PC-9 (cell line): ENCODE measurements around the gene CPTP. TPM values are rescaled to one million over a fixed set of nuclear protein-coding genes. Genes with fewer than 3 reads are reported as not detected.
A peak's percentile ranks its signal among the peaks of the same experiment; 100 is the strongest.

Source experiments
- Bru-seq: library from RNA; stranded (reverse); fragments of 400-500 nt; gene quantifications from one replicate; lab custom pipeline; 2021; lab: Mats Ljungman, UMichigan
- BruChase-seq, 2 experiments: library from RNA; stranded (reverse); fragments of 400-500 nt; gene quantifications; one replicate each; lab custom pipeline; 2021; lab: Mats Ljungman, UMichigan
- BruUV-seq: library from RNA; stranded (reverse); fragments of 400-500 nt; replicated peaks from 2 replicates; lab custom pipeline; 2021; lab: Mats Ljungman, UMichigan
- CTCF ChIA-PET: fragments of 300-600 bp; sonication (Branson Sonifier 250); formaldehyde crosslinking; loops from one replicate; lab custom pipeline; 2022; ENCODE audit warnings: antibody characterized with exemption; lab: Charles Lee
- POLR2A ChIA-PET: fragments of 300-600 bp; sonication (Branson Sonifier 250); formaldehyde crosslinking; loops from one replicate; lab custom pipeline; 2022; ENCODE audit warnings: antibody characterized with exemption; ENCODE audit not compliant: unreplicated experiment; lab: Charles Lee
- DNase-seq, 2 experiments: peaks; one replicate each; pipeline versions ENCODE4 v3.0.0 to v3.0.0-alpha.2; 2015 to 2022; ENCODE audit warnings: mixed read lengths in 1 of 2
- H2AFZ ChIP-seq: fragments of 200-600 bp; sonication (generic); 2 replicates; pipeline ENCODE4 v1.8.1; 2017; ENCODE audit warnings: antibody characterized with exemption
- H3F3A ChIP-seq: fragments of 200-600 bp; sonication (generic); 2 replicates; pipeline ENCODE4 v1.8.1; 2017; ENCODE audit warnings: antibody characterized with exemption, mild to moderate bottlenecking, low read depth; ENCODE audit not compliant: insufficient read depth
- H3K27ac ChIP-seq: fragments of 200-600 bp; sonication (generic); 2 replicates; pipeline ENCODE4 v1.6.1; 2016; ENCODE audit warnings: mixed run types
- H3K27me3 ChIP-seq: fragments of 200-600 bp; sonication (generic); 2 replicates; pipeline ENCODE4 v1.6.1; 2016; ENCODE audit warnings: low read depth, mixed run types; ENCODE audit not compliant: insufficient read depth
- H3K36me3 ChIP-seq: fragments of 200-600 bp; sonication (generic); 2 replicates; pipeline ENCODE4 v1.6.1; 2016; ENCODE audit warnings: low read depth, mixed run types
- H3K4me1 ChIP-seq: fragments of 200-600 bp; sonication (generic); replicated peaks from 2 replicates; pipeline ENCODE4 v1.6.1; 2016; ENCODE audit warnings: mixed run types; ENCODE audit not compliant: insufficient read depth
- H3K4me2 ChIP-seq: fragments of 200-600 bp; sonication (generic); 2 replicates; pipeline ENCODE4 v1.6.1; 2017; ENCODE audit warnings: mixed run types
- H3K4me3 ChIP-seq: fragments of 200-600 bp; sonication (generic); 2 replicates; pipeline ENCODE4 v1.6.1; 2016; ENCODE audit warnings: mixed run types
- H3K79me2 ChIP-seq: fragments of 200-600 bp; sonication (generic); 2 replicates; pipeline ENCODE4 v1.6.1; 2017; ENCODE audit warnings: low read depth, mixed run types
- H3K9me2 ChIP-seq: fragments of 200-600 bp; sonication (generic); 2 replicates; pipeline ENCODE4 v1.8.1; 2017; ENCODE audit warnings: mild to moderate bottlenecking; ENCODE audit not compliant: insufficient read depth
- H3K9me3 ChIP-seq: fragments of 200-600 bp; sonication (generic); 2 replicates; pipeline ENCODE4 v1.8.1; 2016; ENCODE audit warnings: low read depth; ENCODE audit not compliant: insufficient read depth
- H4K20me1 ChIP-seq: fragments of 200-600 bp; sonication (generic); 2 replicates; pipeline ENCODE4 v1.8.1; 2017; ENCODE audit not compliant: insufficient read depth
- EZH2 ChIP-seq: fragments of 200-600 bp; sonication (generic); IDR thresholded peaks from 2 replicates; pipeline ENCODE4 v1.8.0; 2017; ENCODE audit warnings: antibody characterized with exemption, low read depth
- intact Hi-C: fragments of 100-400 bp; cut with micrococcal nuclease; formaldehyde crosslinking; loops from one replicate; pipeline ENCODE4 v1.10.0; 2022; ENCODE audit not compliant: unreplicated experiment
- long read RNA-seq: library from polyadenylated mRNA; stranded (forward); transcript quantifications from one replicate; pipeline ENCODE4 v2.0.0, GENCODE V29; 2022
- total RNA-seq: library from RNA; stranded (reverse); gene quantifications from 2 replicates; pipeline ENCODE4 v1.2.3, GENCODE V29; 2021
- TF ChIP-seq, protein P1 (sequence below): fragments of 200-600 bp; sonication (generic); conservative IDR thresholded peaks from 2 replicates; pipeline ENCODE4 v1.6.1; 2017; ENCODE audit warnings: mixed run types, antibody characterized with exemption, mild to moderate bottlenecking, moderate library complexity

The CPTP gene
- total RNA-seq (33.7 and 37.0 TPM in 2 replicates), Bru-seq, nascent RNA (percentile 53 among the genes with signal in this experiment), BruChase-seq, experiment 1, labeled RNA remaining after a 2-hour chase (percentile 59 among the genes with signal in this experiment), BruChase-seq, experiment 2, labeled RNA remaining after a 6-hour chase (percentile 85 among the genes with signal in this experiment)
- long read RNA-seq, transcript CPTP-201 (3 exons, 2,190 nt): major isoform, 72 of 79 reads
- long read RNA-seq, partial matches to known transcripts: 0 of 79 reads
- long read RNA-seq, other reads (novel, unspliced or antisense): 3 of 79 reads

DNA sequence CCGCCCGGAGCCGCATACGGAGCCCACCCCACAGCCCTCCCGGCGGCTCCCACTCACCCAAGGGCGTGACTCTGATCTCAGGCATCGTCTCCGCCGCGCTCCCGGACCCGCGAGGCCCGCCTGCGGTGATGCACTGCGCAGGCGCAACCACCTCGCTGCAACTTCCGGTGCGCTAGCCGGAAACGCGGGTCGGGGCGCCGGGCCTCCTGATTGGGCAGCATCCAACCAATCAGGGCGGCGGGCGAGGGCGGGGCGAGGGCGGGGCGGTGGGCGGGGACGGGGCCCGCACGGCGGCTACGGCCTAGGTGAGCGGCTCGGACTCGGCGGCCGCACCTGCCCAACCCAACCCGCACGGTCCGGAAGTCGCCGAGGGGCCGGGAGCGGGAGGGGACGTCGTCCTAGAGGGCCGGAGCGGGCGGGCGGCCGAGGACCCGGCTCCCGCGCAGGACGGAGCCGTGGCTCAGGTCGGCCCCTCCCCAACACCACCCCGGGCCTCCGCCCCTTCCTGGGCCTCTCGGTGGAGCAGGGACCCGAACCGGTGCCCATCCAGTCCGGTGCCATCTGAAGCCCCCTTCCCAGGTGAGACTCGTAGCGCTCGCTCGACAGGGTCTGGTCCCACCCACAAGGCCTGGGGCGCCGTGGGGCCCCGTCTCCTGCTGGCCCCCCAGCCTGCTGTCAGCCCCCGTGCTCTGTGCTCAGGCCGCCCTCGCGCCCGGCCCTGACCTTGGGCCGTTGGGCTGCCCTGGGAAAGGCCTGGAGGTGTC is at the start of gene CPTP, which contains the start of gene INTS11:
Gene CPTP, plus strand, starts transcription at position 279 of the 764 bp plus-strand sequence. CDS start 2,109 bp downstream, outside the sequence.
Gene INTS11, minus strand, starts transcription at position 137 of the 764 bp plus-strand sequence. Its CDS starts 52 bp downstream, at position 85.
- DNase-seq: peak; percentile 78 to 92

DNA sequence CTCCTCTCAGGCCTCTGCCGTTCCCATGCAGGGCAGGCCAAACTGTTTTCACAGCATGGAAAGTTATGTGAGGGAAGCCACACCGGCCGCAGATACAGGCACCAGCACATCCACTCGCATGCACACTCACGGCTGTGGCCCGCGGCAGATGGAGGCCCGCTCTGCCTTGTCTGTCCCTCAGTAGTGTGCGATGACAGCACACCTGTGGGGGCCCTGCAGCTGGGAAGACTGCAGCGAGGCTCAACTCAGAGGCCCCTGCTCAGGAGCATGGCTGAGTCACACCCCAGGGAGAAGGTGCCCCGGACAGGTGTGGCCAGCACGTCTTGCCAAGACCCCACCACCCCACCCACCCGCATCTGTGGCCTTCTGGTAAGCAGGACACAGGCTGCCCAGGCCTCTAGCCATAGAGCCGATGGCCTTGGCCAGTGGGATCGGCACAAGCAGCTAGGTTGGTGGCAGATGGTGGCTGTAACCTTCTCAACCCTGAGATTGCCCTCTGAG is 49.6 kb upstream of the CPTP start:
- H3K36me3 ChIP-seq: peaks cover 4% of the 10 kb centered on the region; the same call in 1 of the 2 replicates
- H3K4me2 ChIP-seq: peak overlapping the region; percentile 87; the same call in 1 of the 2 replicates
- TF ChIP-seq, protein P1, sequence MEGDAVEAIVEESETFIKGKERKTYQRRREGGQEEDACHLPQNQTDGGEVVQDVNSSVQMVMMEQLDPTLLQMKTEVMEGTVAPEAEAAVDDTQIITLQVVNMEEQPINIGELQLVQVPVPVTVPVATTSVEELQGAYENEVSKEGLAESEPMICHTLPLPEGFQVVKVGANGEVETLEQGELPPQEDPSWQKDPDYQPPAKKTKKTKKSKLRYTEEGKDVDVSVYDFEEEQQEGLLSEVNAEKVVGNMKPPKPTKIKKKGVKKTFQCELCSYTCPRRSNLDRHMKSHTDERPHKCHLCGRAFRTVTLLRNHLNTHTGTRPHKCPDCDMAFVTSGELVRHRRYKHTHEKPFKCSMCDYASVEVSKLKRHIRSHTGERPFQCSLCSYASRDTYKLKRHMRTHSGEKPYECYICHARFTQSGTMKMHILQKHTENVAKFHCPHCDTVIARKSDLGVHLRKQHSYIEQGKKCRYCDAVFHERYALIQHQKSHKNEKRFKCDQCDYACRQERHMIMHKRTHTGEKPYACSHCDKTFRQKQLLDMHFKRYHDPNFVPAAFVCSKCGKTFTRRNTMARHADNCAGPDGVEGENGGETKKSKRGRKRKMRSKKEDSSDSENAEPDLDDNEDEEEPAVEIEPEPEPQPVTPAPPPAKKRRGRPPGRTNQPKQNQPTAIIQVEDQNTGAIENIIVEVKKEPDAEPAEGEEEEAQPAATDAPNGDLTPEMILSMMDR: no peak
- no peak for TF ChIP-seq EZH2
- H3K79me2 ChIP-seq: peaks cover 34% of the 10 kb centered on the region
- H4K20me1 ChIP-seq: peaks cover 28% of the 10 kb centered on the region
- H3K4me1 ChIP-seq: peaks cover 17% of the 10 kb centered on the region
- no TSS peak for BruUV-seq
- no peaks in the 10 kb centered on the region for H3K27me3 ChIP-seq
- no peak overlapping the region for H3K4me3 ChIP-seq
- CTCF ChIA-PET: no interaction called here
- H3K9me3 ChIP-seq: no peaks in the 10 kb centered on the region
- POLR2A ChIA-PET: no interaction called here
- no peaks in the 10 kb centered on the region for H3K9me2 ChIP-seq
- H3F3A ChIP-seq: peaks cover 10% of the 10 kb centered on the region
- DNase-seq: no peak
- no peak overlapping the region for H3K27ac ChIP-seq
- intact Hi-C loops: loop anchor here (5.0 kb wide), 1 partner anchor 72 kb away; the partner anchor contains the start of gene DVL1
- no peak overlapping the region for H2AFZ ChIP-seq

More for the DNA sequence above, at the start of gene CPTP, which contains the start of gene INTS11:
- peaks cover 67% of the 10 kb centered on the region for H3K79me2 ChIP-seq
- peaks cover 35% of the 10 kb centered on the region for H4K20me1 ChIP-seq
- intact Hi-C loops: no loop called here
- no peaks in the 10 kb centered on the region for H3K9me3 ChIP-seq
- ChIA-PET POLR2A (interaction anchor here (0.6 kb wide), 1 partner anchor 13 kb away, joined by 3 read pairs; no protein-coding TSS in a partner anchor), CTCF (interaction anchor here (0.6 kb wide), 1 partner anchor 294 kb away, joined by 3 read pairs; no protein-coding TSS in a partner anchor)
- H3K27me3 ChIP-seq: no peaks in the 10 kb centered on the region
- no peaks in the 10 kb centered on the region for H3K36me3 ChIP-seq
- H3K27ac ChIP-seq: peak within 1 kb of the TSS; percentile 73
- TF ChIP-seq, protein P1: no peak
- no peak for TF ChIP-seq EZH2
- no peaks in the 10 kb centered on the region for H3K9me2 ChIP-seq
- H3F3A ChIP-seq: peaks cover 32% of the 10 kb centered on the region; the same call in 1 of the 2 replicates
- H3K4me1 ChIP-seq: peaks cover 15% of the 10 kb centered on the region
- peak within 1 kb of the TSS; percentile 80; the same call in 1 of the 2 replicates for H2AFZ ChIP-seq
- peak within 1 kb of the TSS; percentile 96 for H3K4me2 ChIP-seq
- BruUV-seq: TSS peak; percentile 63
- H3K4me3 ChIP-seq: peak within 1 kb of the TSS; percentile 87

DNA sequence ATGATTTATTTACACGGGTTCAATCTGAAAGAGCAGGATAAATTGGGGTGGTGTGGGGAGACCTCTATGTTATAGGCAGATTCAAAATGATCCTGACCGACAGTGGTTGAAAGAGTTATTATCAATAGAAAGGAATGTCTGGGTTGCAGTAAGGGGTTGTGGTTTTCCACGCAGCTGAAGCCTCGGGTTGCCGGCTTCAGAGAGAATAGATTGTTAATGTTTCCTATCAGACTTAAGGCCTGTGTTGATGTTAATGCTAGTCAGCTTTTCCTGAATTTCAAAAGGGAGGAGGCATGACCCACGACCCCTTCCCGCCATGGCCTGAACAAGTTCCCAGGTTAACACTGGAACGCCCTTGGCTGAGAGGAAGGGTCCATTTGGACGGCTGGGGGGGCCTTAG is 48.8 kb upstream of the CPTP start:
- H3K9me2 ChIP-seq: no peaks in the 10 kb centered on the region
- H3K27me3 ChIP-seq: no peaks in the 10 kb centered on the region
- TF ChIP-seq EZH2: no peak
- TF ChIP-seq, protein P1: no peak
- H3K36me3 ChIP-seq: peaks cover 4% of the 10 kb centered on the region; the same call in 1 of the 2 replicates
- no peak for DNase-seq
- no peak overlapping the region for H2AFZ ChIP-seq
- no peaks in the 10 kb centered on the region for H3K9me3 ChIP-seq
- H4K20me1 ChIP-seq: peaks cover 20% of the 10 kb centered on the region
- peaks cover 16% of the 10 kb centered on the region for H3K4me1 ChIP-seq
- ChIA-PET CTCF (interaction anchor here (0.7 kb wide), 1 partner anchor 159 kb away, joined by 3 read pairs; no protein-coding TSS in a partner anchor), POLR2A (no interaction called here)
- H3K79me2 ChIP-seq: peaks cover 25% of the 10 kb centered on the region
- peaks cover 13% of the 10 kb centered on the region for H3F3A ChIP-seq
- no TSS peak for BruUV-seq
- intact Hi-C loops: no loop called here
- H3K4me3 ChIP-seq: no peak overlapping the region
- H3K4me2 ChIP-seq: no peak overlapping the region
- H3K27ac ChIP-seq: no peak overlapping the region
